Stimulated activated CD8-positive, alpha-beta memory T cell treated with anti-CD3 and anti-CD28 coated beads, Interleukin-4, amount 100 ng/mL, for 48 hours (primary cell): Measurements from ENCODE around the gene ANKRD36C.
A peak's percentile ranks its signal among the peaks of the same experiment; 100 is the strongest.
"Not testable (repeated sequence)": the region's sequence is repeated elsewhere in the genome, so short reads cannot be mapped to it uniquely, and the experiment has no call there.

Experiments
- DNase-seq: peaks from one replicate; pipeline ENCODE4 v3.0.0-alpha.2; 2020

Gene ANKRD36C

DNA sequence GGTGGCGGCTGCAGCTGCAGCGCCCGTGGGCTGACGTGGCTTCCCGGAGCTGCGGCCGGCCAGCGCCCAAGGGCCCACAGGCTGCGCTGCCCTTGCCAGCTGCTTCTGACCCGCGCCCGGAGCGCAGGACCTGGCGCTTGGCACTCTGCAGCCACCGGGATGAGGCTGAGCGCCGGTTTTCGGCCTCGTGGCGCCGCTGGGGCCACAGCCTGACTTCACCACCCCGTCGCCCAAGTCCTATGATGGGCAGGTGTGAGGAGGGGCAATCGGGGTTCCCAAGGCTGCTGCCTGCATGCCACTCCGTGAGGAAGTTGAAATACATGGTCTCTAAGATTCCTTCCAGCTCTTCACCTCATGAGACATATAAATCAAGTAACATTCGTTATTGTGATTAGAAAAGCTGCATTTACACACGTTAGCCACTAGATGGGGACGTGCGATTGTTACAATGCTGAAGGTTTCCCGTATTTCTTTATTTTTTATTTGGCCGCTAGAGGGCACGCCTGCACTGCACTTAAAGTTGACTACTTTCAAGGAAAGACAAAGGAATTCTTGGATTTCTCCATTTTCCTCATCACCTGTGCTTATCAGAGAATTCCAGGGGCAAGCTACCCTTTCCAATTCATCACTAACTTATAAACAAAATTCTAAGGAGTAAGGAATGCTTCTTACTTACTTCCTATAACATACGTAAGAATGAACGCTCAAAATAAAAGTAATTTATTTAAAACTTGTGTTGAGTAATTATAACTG lies 1.1 kb upstream of the ANKRD36C start:
- DNase-seq = peak; percentile 60

GRCh38 chr2:95992102-95992501 lies 478 bp upstream of the ANKRD36C start:
- DNase-seq = peak; percentile 49

DNA sequence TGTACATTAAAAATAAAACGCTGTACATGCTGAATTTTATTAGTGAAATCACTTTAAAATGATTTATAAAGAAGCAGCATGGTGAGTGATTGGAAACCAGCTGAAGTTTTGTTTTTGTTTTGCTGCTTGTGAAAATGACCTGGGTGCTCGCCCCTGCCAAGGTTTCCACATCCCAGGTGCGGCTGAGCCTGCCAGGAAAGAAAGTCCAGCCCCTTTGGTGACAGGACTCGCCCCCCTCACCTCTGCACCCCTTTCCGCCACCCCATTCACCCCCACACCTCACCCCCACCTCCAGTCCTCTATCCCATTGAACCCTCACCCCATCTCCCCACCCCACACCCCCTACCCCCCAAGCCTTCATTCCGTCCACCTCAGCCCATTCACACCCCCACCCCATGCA lies 740 bp downstream of the ANKRD36C start:
- not testable (repeated sequence) for DNase-seq

DNA sequence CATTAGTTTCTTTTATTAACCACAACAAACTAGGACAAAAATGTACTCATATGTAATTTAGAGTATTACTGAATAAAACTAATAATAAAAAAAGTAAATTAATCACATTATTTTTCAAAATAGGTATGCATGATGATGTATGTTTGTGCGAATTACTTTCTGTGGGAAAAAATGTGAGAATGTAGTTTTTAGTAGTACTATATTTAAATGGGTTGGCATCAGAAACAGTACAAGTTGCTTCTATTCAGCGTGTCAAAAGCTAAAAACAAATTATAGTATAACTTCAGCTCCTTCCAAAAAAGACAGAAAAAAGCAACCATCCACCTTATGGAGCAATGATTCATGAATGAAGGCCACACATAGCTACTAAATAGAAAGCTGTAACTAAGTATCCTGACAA lies 40.0 kb downstream of the ANKRD36C start:
- DNase-seq = not testable (repeated sequence)

GRCh38 chr2:95948039-95948438 lies 43.6 kb downstream of the ANKRD36C start:
- DNase-seq = not testable (repeated sequence)

DNA sequence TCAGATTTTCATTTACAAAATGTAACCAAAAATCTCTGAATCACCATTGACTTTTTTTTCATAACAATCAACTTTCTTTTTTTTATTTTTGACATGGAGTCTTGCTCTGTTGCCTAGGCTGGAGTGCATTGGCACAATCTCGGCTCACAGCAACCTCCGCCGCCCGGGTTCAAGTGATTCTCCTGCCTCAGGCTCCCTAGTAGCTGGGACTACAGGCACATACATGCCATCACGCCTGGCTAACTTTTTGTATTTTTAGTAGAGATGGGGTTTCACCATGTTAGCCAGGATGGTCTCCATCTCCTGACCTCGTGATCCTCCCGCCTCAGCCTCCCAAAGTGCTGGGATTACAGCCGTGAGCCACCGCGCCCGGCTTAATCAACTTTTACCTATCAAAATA lies 51.7 kb downstream of the ANKRD36C start:
- DNase-seq = not testable (repeated sequence)

- not testable (repeated sequence) for DNase-seq
Observed at GRCh38 chr2:95930740-95931139, 60.9 kb downstream of the ANKRD36C start.

DNA sequence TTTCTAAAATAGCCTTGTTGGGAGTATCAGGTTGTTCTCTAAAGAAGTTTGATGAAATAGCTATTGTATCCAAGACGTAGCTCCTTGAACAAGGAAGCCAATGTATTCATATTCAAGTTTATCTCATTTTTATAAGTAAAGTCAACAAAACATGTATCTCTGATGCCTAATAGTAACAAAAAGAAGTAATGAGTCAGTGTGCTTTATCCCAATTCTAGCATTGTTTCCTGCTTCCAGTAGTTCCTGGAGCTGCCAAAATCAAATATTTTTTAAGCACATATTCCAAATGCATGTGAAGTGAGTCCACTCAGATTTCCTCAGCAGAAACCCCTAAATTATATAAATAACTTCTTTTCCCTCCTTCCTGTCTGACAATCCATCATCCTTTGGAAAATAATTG lies 74.6 kb downstream of the ANKRD36C start:
- not testable (repeated sequence) for DNase-seq

- not testable (repeated sequence) for DNase-seq
Observed at GRCh38 chr2:95915131-95915530, 76.5 kb downstream of the ANKRD36C start.

DNA sequence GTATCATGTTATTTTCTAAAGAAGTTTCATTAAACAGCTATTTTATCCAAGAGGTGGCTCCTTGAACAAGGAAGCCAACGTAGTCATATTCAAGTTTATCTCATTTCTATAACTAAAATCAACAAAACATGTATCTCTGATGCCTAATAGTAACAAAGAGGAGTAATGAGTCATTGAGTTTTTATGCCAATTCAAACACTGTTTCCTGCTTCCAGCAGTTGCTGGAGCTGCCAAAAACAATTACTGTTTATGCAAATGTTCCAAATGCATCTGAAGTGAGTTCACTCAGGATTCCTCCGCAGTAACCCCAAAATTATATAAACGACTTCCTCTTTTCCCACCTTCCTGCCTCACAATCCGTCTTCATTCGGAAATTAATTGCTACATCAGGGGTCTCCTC lies 80.2 kb downstream of the ANKRD36C start:
- DNase-seq = not testable (repeated sequence)

DNA sequence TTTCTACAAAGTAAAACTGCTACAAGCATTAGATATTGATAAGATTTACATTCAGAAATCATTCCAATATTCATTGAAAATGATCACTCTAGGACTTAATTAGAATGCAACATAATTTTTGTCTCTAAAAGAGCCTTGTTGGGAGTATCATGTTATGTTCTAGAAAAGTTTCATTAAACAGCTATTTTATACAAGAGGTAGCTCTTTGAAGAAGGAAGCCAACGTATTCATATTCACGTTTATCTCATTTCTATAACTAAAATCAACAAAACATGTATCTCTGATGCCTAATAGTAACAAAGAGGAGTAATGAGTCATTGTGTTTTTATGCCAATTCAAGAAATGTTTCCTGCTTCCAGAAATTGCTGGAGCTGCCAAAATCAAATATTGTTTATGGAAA lies 97.2 kb downstream of the ANKRD36C start:
- DNase-seq = not testable (repeated sequence)

DNA sequence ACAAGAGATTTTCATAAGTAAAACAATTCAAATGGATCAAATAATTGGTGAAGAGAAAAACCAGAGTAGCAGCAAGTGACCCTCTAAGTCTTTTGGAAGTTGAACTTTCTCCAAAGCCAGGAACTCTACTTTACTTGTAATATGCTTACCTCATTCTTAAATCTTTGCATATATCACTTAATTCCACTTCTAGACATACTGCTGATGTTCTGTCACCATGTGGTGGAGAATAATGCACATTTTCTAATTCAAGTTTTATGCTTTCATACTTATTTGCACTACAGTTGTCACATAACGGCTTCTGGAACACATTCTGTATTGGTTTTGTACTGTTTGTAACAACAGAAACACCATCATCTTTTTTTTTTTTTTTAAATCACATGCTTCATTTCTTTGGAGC lies 123.7 kb downstream of the ANKRD36C start:
- DNase-seq = not testable (repeated sequence)

DNA sequence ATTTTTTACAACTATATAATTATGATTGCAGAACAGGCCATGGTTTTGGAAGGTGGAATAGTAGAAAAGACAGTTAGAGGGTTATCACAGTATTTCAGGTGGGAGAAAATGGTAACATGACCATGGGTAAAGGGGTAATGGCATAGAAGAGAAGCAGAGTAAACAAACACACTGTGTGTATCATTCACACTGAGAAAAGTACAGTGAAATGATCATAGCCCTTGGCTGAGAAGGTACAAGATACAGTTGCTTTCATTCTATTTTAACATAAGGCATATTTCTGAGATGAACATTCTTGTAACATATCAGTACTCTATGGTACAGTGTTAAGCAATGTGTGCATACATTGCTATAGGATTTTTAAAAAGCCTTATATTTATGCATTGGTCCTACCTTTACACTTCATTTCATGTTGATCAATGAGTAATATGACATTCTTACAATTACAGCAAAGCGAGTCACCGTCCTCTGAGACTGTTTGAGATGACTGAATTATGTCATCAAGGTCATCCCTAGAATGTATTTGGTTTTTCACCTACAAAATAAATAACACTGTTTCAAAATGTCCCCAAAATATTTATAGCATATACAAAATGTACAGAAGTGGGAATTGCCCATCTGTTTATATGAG lies 124.5 kb downstream of the ANKRD36C start:
- DNase-seq = not testable (repeated sequence)

DNA sequence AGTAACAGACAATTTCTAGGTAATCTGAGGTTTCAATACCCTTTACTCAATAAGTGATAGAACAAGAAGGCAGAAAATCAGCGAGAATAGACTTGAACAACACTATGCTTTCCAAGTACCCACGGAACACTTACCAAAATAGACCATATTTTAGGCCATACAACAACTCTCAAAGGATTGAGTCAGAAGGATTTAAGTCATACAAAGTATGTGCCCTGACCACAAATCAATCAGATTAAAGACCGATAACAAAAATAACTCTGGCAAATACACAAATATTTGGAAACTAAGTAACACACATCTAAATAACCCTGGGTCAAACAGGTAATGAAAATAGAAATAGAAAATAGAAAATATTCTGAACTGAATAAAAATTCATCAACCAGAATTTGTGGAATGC lies 129.5 kb downstream of the ANKRD36C start:
- DNase-seq = not testable (repeated sequence)

GRCh38 chr2:95836151-95836550 lies 155.5 kb downstream of the ANKRD36C start:
- no peak for DNase-seq

DNA sequence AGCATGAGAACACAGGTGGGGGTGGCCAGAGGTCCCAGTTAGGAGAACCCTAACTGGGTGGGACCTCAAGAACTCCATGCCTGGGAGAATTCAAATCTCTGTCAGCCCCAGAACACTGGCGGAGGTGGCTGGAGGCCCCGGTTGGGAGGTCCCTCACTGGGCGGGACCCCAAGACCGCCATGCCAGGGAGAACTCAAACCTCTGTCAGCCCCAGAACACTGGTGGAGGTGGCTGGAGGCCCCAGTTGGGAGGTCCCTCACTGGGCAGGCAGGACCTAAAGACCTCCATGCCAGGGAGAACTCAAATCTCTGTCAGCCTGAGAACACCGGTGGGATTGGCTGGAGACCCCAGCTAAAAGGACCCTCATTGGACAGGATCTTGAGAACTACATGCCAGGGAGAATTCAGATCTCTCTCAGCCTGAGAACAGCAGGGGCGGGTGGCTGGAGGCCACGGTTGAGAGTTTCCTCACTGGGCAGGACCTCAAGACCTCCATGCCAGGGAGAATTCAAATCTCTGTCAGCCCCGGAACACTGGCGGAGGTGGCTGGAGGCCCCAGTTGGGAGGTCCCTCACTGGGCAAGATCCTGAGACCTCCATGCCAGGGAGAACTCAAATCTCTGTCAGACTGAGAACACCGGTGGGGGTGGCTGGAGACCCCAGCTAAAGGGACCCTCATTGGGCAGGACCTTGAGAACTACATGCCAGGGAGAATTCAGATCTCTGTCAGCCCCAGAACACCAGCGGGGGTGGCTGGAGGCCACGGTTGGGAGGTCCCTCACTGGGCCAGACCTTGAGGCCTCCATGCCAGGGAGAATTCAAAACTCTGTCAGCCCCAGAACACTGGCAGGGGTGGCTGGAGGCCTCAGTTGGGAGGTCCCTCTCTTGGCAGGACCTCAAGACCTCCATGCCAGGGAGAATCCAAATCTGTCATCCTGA lies 157.3 kb downstream of the ANKRD36C start:
- DNase-seq = not testable (repeated sequence)

DNA sequence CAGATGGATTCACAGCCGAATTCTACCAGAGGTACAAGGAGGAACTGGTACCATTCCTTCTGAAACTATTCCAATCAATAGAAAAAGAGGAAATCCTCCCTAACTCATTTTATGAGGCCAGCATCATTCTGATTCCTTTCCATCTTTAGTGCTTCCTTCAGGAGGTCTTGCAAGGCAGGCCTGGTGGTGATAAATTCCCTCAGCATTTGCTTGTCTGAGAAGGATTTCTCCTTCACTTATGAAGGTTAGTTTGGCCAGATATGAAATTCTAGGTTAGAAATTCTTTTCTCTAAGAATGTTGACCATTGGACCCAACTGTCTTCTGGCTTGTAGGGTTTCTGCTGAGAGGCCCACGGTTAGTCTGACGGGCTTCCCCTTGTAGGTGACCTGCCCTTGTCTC lies 167.4 kb downstream of the ANKRD36C start:
- not testable (repeated sequence) for DNase-seq

GRCh38 chr2:95817521-95817920 lies 174.1 kb downstream of the ANKRD36C start:
- DNase-seq = not testable (repeated sequence)

DNA sequence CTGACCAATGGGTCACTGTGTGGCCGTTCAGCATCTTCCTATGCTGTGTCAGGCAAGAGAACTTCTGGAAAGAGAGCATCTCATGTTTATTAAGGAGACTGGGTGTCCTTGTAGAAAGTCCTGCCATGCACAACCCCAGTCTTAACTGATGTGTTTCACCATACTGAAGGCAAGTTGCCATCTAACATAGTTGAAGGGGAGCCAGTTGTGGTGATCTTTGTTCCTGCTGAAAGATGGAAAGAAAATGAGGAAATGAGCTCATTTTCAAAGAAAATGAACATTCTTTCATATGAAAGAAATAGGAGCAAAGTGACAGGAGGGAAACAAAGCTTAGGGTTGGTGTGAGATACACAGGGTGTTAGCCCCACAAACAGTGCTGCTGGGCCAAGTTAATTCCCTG lies 178.3 kb downstream of the ANKRD36C start:
- DNase-seq = not testable (repeated sequence)

DNA sequence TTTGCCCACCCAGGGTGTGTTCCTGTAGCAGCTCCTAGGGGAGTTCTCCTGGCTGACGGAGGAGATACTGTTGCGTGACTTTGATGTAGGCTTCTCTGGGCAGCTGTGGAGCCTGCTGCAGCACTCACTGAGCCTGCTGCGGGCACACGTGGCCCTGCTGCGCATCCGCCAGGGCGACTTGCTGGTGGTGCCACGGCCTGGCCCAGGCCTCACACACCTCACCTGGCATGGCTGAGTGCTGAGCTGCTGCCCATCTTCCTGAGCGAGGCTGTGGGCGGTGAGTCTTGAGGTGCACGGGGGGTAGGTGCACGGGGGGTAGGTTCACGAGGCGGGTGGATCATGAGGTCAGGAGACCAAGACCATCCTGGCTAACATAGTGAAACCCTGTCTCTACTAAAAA lies 191.7 kb downstream of the ANKRD36C start:
- no peak for DNase-seq

- not testable (repeated sequence) for DNase-seq
Observed at GRCh38 chr2:95799147-95799889, 192.3 kb downstream of the ANKRD36C start.
